GM06990 (cell line): ENCODE data around the gene MCF2L.

Source experiments
- DNase-seq: peaks from one replicate; pipeline ENCODE4 v3.0.0-alpha.2; 2011; ENCODE audit not compliant: insufficient read length; ENCODE audit errors: extremely low read depth
- H3K27me3 ChIP-seq: replicated peaks from 2 replicates; pipeline ENCODE4 v1.6.0; 2011; ENCODE audit warnings: low read length; ENCODE audit not compliant: control insufficient read depth, insufficient read depth
- H3K36me3 ChIP-seq: 2 replicates; pipeline ENCODE4 v1.5.1; 2011; ENCODE audit warnings: low read length; ENCODE audit not compliant: control insufficient read depth, insufficient read depth
- H3K4me3 ChIP-seq: replicated peaks from 2 replicates; pipeline ENCODE4 v1.5.1; 2011; ENCODE audit warnings: low read depth, mild to moderate bottlenecking, control low read depth, low read length
- TF ChIP-seq, protein P1 (sequence below): IDR thresholded peaks from 2 replicates; pipeline ENCODE4 v1.5.1; 2011; ENCODE audit warnings: low read length, control low read depth, mild to moderate bottlenecking, inconsistent platforms; ENCODE audit not compliant: insufficient read depth, poor library complexity, severe bottlenecking

Gene MCF2L

DNA sequence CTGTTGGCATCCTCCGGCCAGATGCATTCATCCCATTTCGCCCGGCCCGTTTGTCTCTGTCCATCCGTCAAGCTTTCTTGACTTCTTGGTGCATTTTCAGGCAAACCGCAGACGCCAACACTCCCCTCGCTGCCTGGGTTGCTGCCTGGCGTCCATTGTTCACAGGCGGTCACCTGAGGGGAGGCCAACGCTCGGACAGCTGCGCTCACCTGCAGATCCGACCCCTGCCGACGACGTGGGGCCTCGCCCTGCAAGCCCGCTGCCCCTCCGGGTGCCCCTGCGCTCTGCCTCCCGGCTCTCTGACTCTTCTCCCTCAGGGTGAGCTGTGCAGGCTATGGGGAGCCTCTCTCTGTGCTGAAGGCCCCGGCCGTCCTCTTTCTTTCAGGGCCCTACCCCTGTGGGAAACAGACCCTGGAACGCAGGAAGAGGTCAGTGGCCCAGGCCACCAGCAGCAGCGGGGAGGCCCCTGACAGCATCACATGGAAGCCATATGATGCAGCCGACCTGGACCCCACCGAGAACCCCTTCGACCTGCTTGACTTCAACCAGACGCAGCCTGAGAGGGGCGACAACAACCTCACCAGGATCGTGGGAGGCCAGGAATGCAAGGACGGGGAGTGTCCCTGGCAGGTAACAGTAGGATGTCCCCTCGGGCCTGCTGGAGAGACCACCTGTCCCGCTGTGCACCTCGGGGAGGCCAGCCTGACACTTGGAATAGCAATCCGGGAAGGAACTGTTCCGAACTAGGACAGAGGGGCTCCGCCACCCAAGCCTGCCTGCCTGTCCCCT, 174.6 kb downstream of the MCF2L start:
- TF ChIP-seq, protein P1, sequence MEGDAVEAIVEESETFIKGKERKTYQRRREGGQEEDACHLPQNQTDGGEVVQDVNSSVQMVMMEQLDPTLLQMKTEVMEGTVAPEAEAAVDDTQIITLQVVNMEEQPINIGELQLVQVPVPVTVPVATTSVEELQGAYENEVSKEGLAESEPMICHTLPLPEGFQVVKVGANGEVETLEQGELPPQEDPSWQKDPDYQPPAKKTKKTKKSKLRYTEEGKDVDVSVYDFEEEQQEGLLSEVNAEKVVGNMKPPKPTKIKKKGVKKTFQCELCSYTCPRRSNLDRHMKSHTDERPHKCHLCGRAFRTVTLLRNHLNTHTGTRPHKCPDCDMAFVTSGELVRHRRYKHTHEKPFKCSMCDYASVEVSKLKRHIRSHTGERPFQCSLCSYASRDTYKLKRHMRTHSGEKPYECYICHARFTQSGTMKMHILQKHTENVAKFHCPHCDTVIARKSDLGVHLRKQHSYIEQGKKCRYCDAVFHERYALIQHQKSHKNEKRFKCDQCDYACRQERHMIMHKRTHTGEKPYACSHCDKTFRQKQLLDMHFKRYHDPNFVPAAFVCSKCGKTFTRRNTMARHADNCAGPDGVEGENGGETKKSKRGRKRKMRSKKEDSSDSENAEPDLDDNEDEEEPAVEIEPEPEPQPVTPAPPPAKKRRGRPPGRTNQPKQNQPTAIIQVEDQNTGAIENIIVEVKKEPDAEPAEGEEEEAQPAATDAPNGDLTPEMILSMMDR, result no peak
- no peaks in the 10 kb centered on the region; the same call in 1 of the 2 replicates for H3K27me3 ChIP-seq
- no peak for DNase-seq

DNA sequence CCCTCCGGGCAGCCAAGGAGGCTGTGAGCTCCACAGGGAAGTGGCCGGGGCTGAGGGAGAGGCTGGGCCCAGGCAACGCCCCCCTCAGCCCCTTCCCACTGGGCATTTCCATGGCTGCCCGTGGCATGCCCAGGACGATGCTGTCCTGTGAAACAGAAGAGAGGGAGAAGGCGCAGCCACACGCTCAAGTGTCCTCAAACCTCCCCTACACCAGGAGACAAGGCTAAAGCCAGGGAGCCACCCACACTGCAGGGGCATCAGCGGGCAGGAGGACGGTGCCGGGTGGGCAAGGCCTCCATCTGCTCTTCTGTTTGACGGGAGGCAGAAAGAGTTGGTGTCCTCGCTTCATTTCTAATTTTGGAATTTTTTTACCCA, 175.2 kb downstream of the MCF2L start:
- DNase-seq, result no peak
- TF ChIP-seq, protein P1, result no peak

More for the DNA sequence above, 174.6 kb downstream of the MCF2L start:
- no peak overlapping the region for H3K4me3 ChIP-seq
- no peaks in the 10 kb centered on the region for H3K36me3 ChIP-seq

DNA sequence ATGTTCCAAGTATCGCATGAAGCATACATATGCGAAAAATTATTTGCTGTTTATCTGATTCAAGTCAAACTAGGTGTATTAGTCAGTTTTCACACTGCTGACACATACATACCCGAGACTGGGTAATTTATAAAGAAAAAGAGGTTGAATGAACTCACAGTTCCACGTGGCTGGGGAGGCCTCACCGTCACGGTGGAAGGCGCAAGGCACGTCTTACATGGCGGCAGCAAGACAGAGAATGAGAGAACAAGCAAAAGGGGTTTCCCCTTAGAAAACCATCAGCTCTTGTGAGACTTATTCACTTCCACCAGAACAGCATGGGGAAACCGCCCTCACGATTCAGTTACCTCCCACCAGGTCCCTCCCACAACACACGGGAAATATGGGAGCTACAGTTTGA, 176.5 kb downstream of the MCF2L start:
- DNase-seq, result no peak
- Histone ChIP-seq H3K36me3 (no peaks in the 10 kb centered on the region), H3K27me3 (no peaks in the 10 kb centered on the region; the same call in 1 of the 2 replicates), H3K4me3 (no peak overlapping the region)
- TF ChIP-seq, protein P1, result no peak

More for the DNA sequence above, 175.2 kb downstream of the MCF2L start:
- Histone ChIP-seq H3K4me3 (no peak overlapping the region), H3K36me3 (no peaks in the 10 kb centered on the region), H3K27me3 (no peaks in the 10 kb centered on the region; the same call in 1 of the 2 replicates)

DNA sequence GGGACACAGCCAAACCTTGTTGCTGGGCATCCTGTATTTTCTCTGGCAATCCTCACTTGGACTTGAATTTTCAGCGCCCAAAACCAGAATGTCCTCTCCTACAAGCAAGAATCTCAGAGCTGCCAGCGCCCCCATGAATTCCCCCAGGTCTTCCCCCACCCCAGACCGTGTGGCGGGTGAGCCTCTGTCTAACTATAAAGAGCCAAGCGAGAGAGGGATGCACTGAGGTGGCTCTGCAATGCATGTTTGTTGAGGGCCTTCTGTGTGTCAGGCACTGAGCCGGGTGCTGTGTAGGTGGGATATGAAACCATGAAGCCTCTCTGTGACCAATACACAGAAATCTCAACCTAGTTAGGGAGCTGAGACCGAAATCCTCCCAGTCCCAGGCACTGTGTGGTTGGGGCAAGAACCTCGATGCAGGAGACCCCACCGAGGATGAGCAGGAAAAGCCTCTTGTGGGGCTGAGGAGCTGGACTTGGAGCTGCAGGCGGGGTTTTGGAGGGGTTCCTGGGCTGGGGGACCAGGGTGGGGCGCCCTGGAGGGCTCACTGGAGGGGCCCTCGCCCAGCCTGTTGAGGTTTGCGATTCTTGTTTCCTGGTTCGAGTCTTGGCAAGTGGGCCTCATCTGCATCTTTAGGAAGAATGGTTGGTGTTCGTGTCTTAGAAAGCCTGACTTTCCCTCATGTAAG, 177.0 kb downstream of the MCF2L start:
- no peak for DNase-seq
- Histone ChIP-seq H3K4me3 (no peak overlapping the region), H3K27me3 (no peaks in the 10 kb centered on the region; the same call in 1 of the 2 replicates), H3K36me3 (no peaks in the 10 kb centered on the region)
- TF ChIP-seq, protein P1, result no peak

DNA sequence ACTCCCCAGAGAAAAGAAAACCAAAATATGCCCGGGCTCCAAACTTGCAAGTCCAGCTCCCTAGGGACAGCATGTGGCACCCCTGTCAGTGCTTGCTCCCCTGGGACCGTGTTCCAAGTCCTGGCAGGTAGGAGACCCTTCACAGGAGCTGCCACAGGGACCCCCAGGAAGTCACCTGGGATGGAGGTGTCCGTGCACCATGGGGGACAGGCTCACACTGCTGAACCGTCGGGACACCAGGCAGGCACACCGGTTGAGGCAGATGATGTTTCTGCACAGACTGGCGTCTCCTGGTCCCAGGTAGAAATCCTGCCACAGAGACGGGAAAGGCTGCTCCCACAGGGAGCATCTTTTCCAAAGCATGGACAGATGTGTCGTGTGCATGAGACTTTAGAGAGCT, 177.7 kb downstream of the MCF2L start:
- no peaks in the 10 kb centered on the region for H3K27me3 ChIP-seq
- no peaks in the 10 kb centered on the region for H3K36me3 ChIP-seq
- TF ChIP-seq, protein P1, result no peak
- no peak for DNase-seq
- no peak overlapping the region for H3K4me3 ChIP-seq
